ENCODE data around the gene RTBDN.
"Not testable (repeated sequence)": the region's sequence is repeated elsewhere in the genome, so short reads cannot be mapped to it uniquely, and the experiment has no call there.

The RTBDN gene

GRCh38 chr19:12834976-12835757, 788 bp upstream of the RTBDN start:
- DNase-seq (ENCODE audit: low read depth in 2 of 2): peak; percentile 15 to 24
- TF ChIP-seq, protein P1, sequence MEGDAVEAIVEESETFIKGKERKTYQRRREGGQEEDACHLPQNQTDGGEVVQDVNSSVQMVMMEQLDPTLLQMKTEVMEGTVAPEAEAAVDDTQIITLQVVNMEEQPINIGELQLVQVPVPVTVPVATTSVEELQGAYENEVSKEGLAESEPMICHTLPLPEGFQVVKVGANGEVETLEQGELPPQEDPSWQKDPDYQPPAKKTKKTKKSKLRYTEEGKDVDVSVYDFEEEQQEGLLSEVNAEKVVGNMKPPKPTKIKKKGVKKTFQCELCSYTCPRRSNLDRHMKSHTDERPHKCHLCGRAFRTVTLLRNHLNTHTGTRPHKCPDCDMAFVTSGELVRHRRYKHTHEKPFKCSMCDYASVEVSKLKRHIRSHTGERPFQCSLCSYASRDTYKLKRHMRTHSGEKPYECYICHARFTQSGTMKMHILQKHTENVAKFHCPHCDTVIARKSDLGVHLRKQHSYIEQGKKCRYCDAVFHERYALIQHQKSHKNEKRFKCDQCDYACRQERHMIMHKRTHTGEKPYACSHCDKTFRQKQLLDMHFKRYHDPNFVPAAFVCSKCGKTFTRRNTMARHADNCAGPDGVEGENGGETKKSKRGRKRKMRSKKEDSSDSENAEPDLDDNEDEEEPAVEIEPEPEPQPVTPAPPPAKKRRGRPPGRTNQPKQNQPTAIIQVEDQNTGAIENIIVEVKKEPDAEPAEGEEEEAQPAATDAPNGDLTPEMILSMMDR (IDR thresholded peaks at IDR 0.05; ENCODE audit: low read depth, low read length): no peak
- H3K4me3 ChIP-seq (replicated peaks in 1 of 2; ENCODE audit: low read depth in 2 of 2, low read length in 2 of 2): no peak overlapping the region

DNA sequence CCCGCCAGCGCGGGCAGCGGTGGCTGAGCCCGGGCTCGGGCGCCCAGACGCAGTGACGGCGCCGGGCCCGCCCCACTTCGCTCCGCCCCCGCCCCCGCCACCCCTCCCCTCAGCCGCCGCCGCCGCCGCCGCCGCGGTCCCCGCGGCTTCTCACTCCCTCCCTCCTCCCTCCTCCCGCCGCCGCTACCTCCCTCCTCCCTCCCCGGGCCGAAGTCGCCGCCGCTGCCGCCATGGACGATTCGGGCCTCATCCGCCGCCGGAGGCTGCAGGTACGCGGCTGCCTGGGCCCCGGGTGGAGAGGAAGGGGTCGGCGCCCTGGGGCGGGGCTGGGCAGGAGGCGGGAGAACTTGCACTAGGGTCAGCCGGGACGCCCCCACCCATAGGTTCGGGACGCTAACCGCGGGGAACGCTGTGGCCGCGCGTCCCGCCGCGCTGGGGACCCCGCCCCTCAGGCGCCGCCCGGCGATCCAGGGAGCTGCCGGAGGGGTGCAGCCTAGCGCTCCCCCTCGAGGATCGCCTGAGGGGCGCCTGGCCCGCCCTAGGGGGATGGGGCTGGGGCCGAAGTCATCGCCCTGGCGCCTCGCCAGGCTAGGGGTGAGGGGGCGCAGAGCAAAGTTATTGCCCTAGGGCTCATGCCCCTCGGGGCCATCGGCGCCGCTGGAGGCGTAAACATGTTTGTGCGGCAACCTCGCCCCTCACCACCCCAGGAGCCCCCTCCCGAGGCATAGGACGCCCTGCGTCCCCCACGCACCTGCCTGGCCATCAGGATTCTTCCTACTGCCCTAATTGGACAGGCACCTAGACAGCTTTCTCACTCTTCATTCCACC, 427 bp downstream of the RTBDN start:
- TF ChIP-seq, protein P1 (IDR thresholded peaks at IDR 0.05; ENCODE audit: low read depth, low read length): no peak
- H3K4me3 ChIP-seq (replicated peaks in 1 of 2; ENCODE audit: low read depth in 2 of 2, low read length in 2 of 2): peak overlapping the region; percentile 35 to 38
- DNase-seq (ENCODE audit: low read depth in 2 of 2): peak in 1 of 2 donors; percentile 8

DNA sequence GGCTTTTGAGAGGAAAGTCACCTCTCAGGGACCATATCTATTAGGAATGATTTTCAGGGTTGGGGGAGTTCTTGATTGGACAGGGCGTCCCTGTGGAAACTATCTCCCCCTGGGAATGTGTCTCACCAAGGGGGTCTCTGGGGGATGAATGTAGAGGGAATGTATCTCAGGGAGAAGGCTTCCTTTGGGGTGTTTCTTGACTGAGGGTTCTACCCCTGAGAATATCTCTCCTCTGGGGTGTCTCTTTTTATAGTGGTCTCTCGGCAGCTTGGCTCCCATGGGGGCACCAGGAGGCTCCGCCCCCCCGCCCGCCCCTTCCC, 1.0 kb downstream of the RTBDN start:
- no peak for DNase-seq (ENCODE audit: low read depth in 2 of 2)
- no peak overlapping the region for H3K4me3 ChIP-seq (replicated peaks in 1 of 2; ENCODE audit: low read depth in 2 of 2, low read length in 2 of 2)
- TF ChIP-seq, protein P1 (IDR thresholded peaks at IDR 0.05; ENCODE audit: low read depth, low read length): no peak

- TF ChIP-seq, protein P1 (IDR thresholded peaks at IDR 0.05; ENCODE audit: low read depth, low read length): no peak
- peak in 1 of 2 donors; percentile 57 for DNase-seq (ENCODE audit: low read depth in 2 of 2)
- no peak overlapping the region for H3K4me3 ChIP-seq (replicated peaks in 1 of 2; ENCODE audit: low read depth in 2 of 2, low read length in 2 of 2)
Observed at GRCh38 chr19:12828494-12828893, 5.9 kb downstream of the RTBDN start.

DNA sequence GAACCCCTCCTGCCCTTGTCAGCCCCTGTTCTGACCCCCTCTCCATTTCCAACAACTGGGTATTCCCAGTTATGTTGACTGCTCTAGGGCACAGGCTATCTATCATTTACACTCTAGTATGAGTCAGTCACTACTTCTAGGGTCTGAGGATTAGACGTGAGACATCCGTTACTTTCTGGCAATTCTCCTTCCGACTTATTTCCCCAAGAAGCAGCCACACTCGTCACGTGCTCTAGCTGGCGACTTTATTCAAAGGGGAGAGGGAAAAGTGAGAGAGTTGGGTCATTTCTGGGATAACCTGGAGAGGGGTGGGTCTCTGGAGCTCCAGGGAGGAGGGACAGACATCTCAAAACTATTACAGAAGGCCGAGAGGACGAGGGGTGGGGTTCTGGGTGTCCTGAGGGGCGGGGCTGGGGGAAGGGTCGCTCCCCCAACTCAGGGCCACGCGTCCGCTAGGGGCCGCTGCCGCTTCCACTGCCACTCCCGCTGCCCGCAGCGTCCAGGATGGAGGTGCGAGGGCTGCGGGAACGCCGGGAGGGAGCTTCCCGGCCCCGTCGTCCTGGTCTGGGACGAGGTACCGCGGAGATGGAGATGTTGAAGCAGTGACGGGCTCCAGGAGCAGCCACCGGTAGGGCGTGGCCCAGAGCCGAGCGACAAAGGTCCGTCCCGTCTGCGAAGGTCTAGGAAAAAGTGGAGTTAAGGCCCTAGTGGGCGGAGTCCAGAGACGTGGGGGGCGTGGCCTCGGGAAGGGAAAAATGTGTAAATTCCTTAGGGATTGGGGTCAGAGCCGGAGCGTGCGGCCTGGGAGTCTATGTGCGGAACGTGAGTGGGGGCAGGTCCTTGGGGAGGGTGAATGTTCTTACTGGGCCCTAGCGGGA, 8.9 kb downstream of the RTBDN start:
- DNase-seq (ENCODE audit: low read depth in 2 of 2): peak; percentile 52 to 54
- no peak overlapping the region for H3K4me3 ChIP-seq (replicated peaks in 1 of 2; ENCODE audit: low read depth in 2 of 2, low read length in 2 of 2)
- TF ChIP-seq, protein P1 (IDR thresholded peaks at IDR 0.05; ENCODE audit: low read depth, low read length): peak; percentile 39

GRCh38 chr19:12821761-12822160, 12.6 kb downstream of the RTBDN start:
- TF ChIP-seq, protein P1 (IDR thresholded peaks at IDR 0.05; ENCODE audit: low read depth, low read length): no peak
- peak in 1 of 2 donors; percentile 33 for DNase-seq (ENCODE audit: low read depth in 2 of 2)
- no peak overlapping the region for H3K4me3 ChIP-seq (replicated peaks in 1 of 2; ENCODE audit: low read depth in 2 of 2, low read length in 2 of 2)

GRCh38 chr19:12817810-12818209, 16.6 kb downstream of the RTBDN start:
- H3K4me3 ChIP-seq (replicated peaks in 1 of 2; ENCODE audit: low read depth in 2 of 2, low read length in 2 of 2); DNase-seq (ENCODE audit: low read depth in 2 of 2): not testable (repeated sequence)

GRCh38 chr19:12817188-12817587, 17.2 kb downstream of the RTBDN start:
- not testable (repeated sequence) for DNase-seq (ENCODE audit: low read depth in 2 of 2); H3K4me3 ChIP-seq (replicated peaks in 1 of 2; ENCODE audit: low read depth in 2 of 2, low read length in 2 of 2)
